Spleen (tissue), 11 donors: ENCODE measurements around the gene C2orf42. TPM values are rescaled to one million over a fixed set of nuclear protein-coding genes. Genes with fewer than 3 reads are reported as not detected.

ENCODE experiments used
- DNase-seq: peaks from one replicate; pipeline ENCODE4 v3.0.0-alpha.2; 2020
- H3K27ac ChIP-seq, 8 donors: fragments of 200-600 bp; sonication (generic) in 7 of 8; 1 replicate in 4 of 8; 2 replicates in 4 of 8; pipeline versions ENCODE4 v1.5.0 to v1.8.0; 2016 to 2021; ENCODE audit warnings: inconsistent platforms in 4 of 8, mild to moderate bottlenecking in 4 of 8, moderate library complexity in 1 of 8
- H3K27me3 ChIP-seq, 7 donors: fragments of 200-600 bp; sonication (generic) in 6 of 7; replicated peaks in 1 of 7; 1 replicate in 4 of 7; 2 replicates in 3 of 7; pipeline versions ENCODE4 v1.5.0 to v1.8.0; 2016 to 2021; ENCODE audit warnings: inconsistent platforms in 3 of 7, mild to moderate bottlenecking in 1 of 7
- H3K36me3 ChIP-seq, 6 donors: fragments of 200-600 bp; sonication (generic) in 5 of 6; 1 replicate in 4 of 6; 2 replicates in 2 of 6; pipeline versions ENCODE4 v1.5.0 to v1.8.0; 2016 to 2021; ENCODE audit warnings: inconsistent platforms in 2 of 6
- H3K4me1 ChIP-seq, 6 donors: fragments of 200-600 bp; sonication (generic) in 5 of 6; 1 replicate in 3 of 6; 2 replicates in 3 of 6; pipeline versions ENCODE4 v1.5.0 to v1.8.0; 2016 to 2021; ENCODE audit warnings: inconsistent platforms in 3 of 6
- H3K4me3 ChIP-seq, 8 donors: fragments of 200-600 bp; sonication (generic) in 7 of 8; 1 replicate in 4 of 8; 2 replicates in 4 of 8; pipeline versions ENCODE4 v1.5.0 to v1.8.0; 2016 to 2021; ENCODE audit warnings: inconsistent platforms in 4 of 8, mild to moderate bottlenecking in 4 of 8, moderate library complexity in 2 of 8
- H3K9me3 ChIP-seq, 8 donors: fragments of 200-600 bp; sonication (generic) in 7 of 8; 1 replicate in 4 of 8; 2 replicates in 4 of 8; pipeline versions ENCODE4 v1.5.0 to v1.8.0; 2016 to 2021; ENCODE audit warnings: inconsistent platforms in 4 of 8
- CTCF ChIP-seq, 11 experiments: fragments of 200-600 bp in 7 of 11; fragments of 450-650 bp in 4 of 11; sonication (generic) in 4 of 11; IDR thresholded peaks in 8 of 11; conservative IDR thresholded peaks in 3 of 11; 1 replicate in 7 of 11; 2 replicates in 4 of 11; pipeline versions ENCODE4 v1.4.0 to v1.8.0; 2016 to 2021; ENCODE audit warnings: antibody characterized with exemption in 11 of 11, inconsistent platforms in 4 of 11, mild to moderate bottlenecking in 1 of 11
- POLR2A ChIP-seq, 3 donors: fragments of 450-650 bp; IDR thresholded peaks; one replicate each; pipeline ENCODE4 v1.5.1; 2017; ENCODE audit warnings: antibody characterized with exemption in 3 of 3, mild to moderate bottlenecking in 1 of 3
- POLR2AphosphoS5 ChIP-seq, 3 donors: sonication (generic); formaldehyde crosslinking; IDR thresholded peaks; one replicate each; pipeline ENCODE4 v1.5.1; 2017; ENCODE audit warnings: antibody characterized with exemption in 3 of 3
- WGBS, 5 donors: extraction: QIAGEN DNeasy Blood & Tissue Kit in 3 of 5; methylation state at CpG; one replicate each; pipeline versions ENCODE4 v1.1.5 to v1.1.7; 2013 to 2018; 5-methylcytosine and 5-hydroxymethylcytosine counted together
- intact Hi-C: fragments of 100-400 bp; cut with DNase I; formaldehyde crosslinking; loops from one replicate; pipeline ENCODE4 v1.15.0; 2023; ENCODE audit warnings: low total_unique reads
- polyA plus RNA-seq, 3 donors: library from polyadenylated mRNA; stranded (reverse); fragments of 200-250 nt; gene quantifications; one replicate each; pipeline ENCODE4 v1.2.1, GENCODE V29; 2013
- total RNA-seq, 7 donors: library from RNA; depleted of rRNA in 3 of 7; stranded (reverse); fragments of >200 nt in 3 of 7; fragmentation: NEBNext Ultra II Directional in 4 of 7; extraction: Animal tissue kit (Norgen Biotek cat#: 25700) in 4 of 7; gene quantifications; one replicate each; pipeline versions ENCODE4 v1.1.0 to v1.2.1, GENCODE V29; 2016 to 2021
- donor health status: healthy with polysubstance abuse.
- donor health status: DM: no; HTN: no; CAD: no; lungs with moderate emphysema.
- donor health status: DM: no; HTN: no; CAD: no.
- donor health status: Bipolar disorder and iron deficiency.
- donor health status: healthy.
- donor health status: DM: no; HTN: no; CAD: no.
- donor health status: DM: yes; HTN: yes; CAD: no.

Gene C2orf42
- total and polyA plus RNA-seq, 10 donors = 6.0 to 24.3 (median 18.0) TPM

DNA sequence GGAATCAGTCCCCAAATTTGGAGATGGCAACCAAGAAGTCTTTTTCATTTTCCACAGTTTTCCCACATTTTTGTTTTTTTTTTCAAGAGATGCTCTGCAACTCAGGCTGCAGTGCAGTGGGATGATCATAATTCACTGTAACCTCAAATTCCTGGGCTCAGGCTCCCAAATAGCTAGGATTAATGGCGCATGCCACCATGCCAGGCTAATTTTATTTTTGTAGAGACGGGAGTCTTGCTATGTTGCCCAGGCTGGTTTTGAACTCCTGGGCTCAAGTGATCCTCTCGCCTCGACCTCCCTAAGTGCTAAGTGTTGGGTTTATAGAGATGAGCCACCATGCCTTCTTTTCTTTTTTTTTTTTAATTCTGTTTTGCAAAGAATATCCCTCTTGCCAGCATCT lies 68.3 kb downstream of the C2orf42 start:
- H3K4me1 ChIP-seq = peaks cover 56 to 93% (median 85%) of the 10 kb centered on the region in 6 donors
- 94 to 99% (median 94%) methylated on average over 4 of the region's 4 CpGs for WGBS, 5 donors
- peak overlapping the region; percentile 97 to 100 (median 99) for H3K27ac ChIP-seq
- no peaks in the 10 kb centered on the region for H3K36me3 ChIP-seq
- no peak for TF ChIP-seq POLR2AphosphoS5 (IDR thresholded peaks at IDR 0.05)
- TF ChIP-seq CTCF (IDR thresholded peaks at IDR 0.05 in 8 of 11, conservative IDR thresholded peaks at IDR 0.05 in 3 of 11) = no peak
- no peak for TF ChIP-seq POLR2A (IDR thresholded peaks at IDR 0.05)
- H3K9me3 ChIP-seq = no peaks in the 10 kb centered on the region
- no peak overlapping the region for H3K4me3 ChIP-seq
- DNase-seq = no peak
- no peaks in the 10 kb centered on the region for H3K27me3 ChIP-seq
- intact Hi-C loops = loop anchor here (5.0 kb wide), 1 partner anchor 35 kb away; the partner anchor contains the start of gene PCBP1

DNA sequence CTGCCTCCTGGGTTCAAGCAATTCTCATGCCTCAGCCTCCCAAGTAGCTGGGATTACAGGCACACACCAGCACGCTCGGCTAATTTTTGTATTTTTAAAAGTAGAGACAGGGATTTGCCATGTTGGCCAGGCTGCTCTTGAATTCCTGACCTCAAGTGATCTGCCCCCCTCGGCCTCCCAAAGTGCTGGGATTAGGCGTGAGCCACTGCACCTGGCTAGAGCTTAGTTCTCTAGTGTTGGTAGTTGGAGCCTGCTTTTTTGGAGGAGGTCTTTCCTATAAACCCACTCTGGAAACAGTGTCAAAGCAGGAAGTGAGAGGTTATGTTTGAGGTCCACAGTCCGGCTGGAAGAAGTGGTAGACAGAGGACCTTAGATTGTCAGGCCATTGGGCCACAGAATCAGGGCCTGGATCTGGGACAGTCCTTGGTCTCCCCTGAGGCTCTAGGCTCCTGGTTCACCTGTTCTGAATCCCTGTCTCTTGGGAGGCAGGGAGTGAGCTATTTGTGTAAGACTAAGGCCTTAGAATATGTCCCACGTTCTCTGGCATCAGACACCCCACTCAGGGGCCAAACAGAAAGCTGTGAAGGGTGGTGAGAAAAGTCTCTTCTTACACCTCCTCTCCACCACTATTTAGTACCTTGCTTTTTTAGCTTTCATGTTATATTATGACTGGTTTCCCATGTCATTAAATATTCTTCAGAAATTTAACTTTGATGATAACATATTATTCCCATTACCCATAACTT lies 69.0 kb downstream of the C2orf42 start:
- TF ChIP-seq POLR2A (IDR thresholded peaks at IDR 0.05) (no peak), CTCF (IDR thresholded peaks at IDR 0.05 in 8 of 11, conservative IDR thresholded peaks at IDR 0.05 in 3 of 11) (no peak), POLR2AphosphoS5 (IDR thresholded peaks at IDR 0.05) (no peak)
- DNase-seq = peak; percentile 70
- Histone ChIP-seq H3K9me3 (no peaks in the 10 kb centered on the region), H3K4me3 (no peak overlapping the region), H3K4me1 (peaks cover 55 to 93% (median 84%) of the 10 kb centered on the region in 6 donors), H3K27ac (peak overlapping the region; percentile 97 to 100 (median 99)), H3K36me3 (no peaks in the 10 kb centered on the region), H3K27me3 (no peaks in the 10 kb centered on the region)
- WGBS, 5 donors = 44 to 58% (median 54%) methylated on average over 6 of the region's 6 CpGs
- intact Hi-C loops = loop anchor here (5.0 kb wide), 1 partner anchor 34 kb away; the partner anchor contains the start of gene PCBP1

DNA sequence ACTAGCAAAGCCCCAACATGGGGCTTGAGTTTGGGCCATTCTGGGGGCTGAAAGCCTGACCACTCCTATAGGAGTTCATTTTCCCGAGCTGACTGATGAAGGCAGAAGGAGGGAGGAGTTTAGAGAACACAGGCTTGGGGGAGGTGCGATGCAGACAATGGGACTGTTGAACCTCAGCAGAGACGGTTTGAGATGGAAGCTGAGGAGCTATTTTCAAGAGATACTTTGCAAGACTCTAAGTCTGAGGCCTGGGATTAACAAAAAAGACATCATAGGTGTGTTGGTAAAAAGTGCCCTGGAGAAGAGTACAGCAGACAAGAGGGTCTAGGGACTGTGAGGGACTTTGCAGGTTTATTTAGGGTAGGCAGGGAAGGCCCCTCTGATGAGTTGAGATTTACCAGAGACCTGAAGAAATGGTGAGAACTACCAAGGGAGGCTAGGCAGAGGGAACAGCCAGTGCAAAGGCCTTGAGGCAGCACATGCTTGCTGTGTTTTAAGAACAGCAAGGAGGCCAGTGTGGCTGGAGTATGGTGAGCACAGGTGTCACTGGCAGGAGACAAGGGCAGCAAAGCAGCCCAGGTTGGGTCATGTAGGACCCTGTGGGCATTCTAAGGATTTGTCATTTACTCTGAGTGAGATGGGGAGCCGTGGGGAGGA lies 71.9 kb downstream of the C2orf42 start:
- Histone ChIP-seq H3K27me3 (no peaks in the 10 kb centered on the region), H3K4me3 (no peak overlapping the region), H3K36me3 (no peaks in the 10 kb centered on the region), H3K4me1 (peaks cover 51 to 93% (median 79%) of the 10 kb centered on the region in 6 donors), H3K27ac (peak overlapping the region; percentile 53 to 100 (median 80)), H3K9me3 (no peaks in the 10 kb centered on the region)
- peak; percentile 46 for DNase-seq
- TF ChIP-seq POLR2A (IDR thresholded peaks at IDR 0.05) = no peak
- no peak for TF ChIP-seq POLR2AphosphoS5 (IDR thresholded peaks at IDR 0.05)
- TF ChIP-seq CTCF (IDR thresholded peaks at IDR 0.05 in 8 of 11, conservative IDR thresholded peaks at IDR 0.05 in 3 of 11) = no peak
- WGBS, 5 donors = 41 to 48% (median 45%) methylated on average over 4 of the region's 4 CpGs
- intact Hi-C loops = no loop called here
